T-helper 17 cell (primary cell): Measurements from ENCODE around the gene MROH2B. TPM values are rescaled to one million over a fixed set of nuclear protein-coding genes. Genes with fewer than 3 reads are reported as not detected.

Experiments
- ATAC-seq: fragments of 150-1000 bp; cut with Tn5 transposase; 2 replicates; pipeline ENCODE4 v1.10.0; 2021; ENCODE audit warnings: mild to moderate bottlenecking, moderate library complexity
- DNase-seq, 3 donors: peaks; one replicate each; pipeline versions ENCODE4 v3.0.0 to v3.0.0-alpha.2; 2020 to 2021
- H3K9me3 ChIP-seq: one replicate; pipeline ENCODE4 v1.7.0; 2013; ENCODE audit warnings: low read length, mild to moderate bottlenecking; ENCODE audit not compliant: control insufficient read depth, poor library complexity, severe bottlenecking
- H3K27ac Mint-ChIP-seq: one replicate; pipeline ENCODE4 v1.8.0; 2022; ENCODE audit warnings: mild to moderate bottlenecking, moderate library complexity, mixed read lengths
- H3K27me3 Mint-ChIP-seq: one replicate; pipeline ENCODE4 v1.8.0; 2022; ENCODE audit warnings: mixed read lengths
- H3K36me3 Mint-ChIP-seq: one replicate; pipeline ENCODE4 v1.8.0; 2022; ENCODE audit warnings: low read depth, mixed read lengths
- H3K4me1 Mint-ChIP-seq: one replicate; pipeline ENCODE4 v1.8.0; 2022; ENCODE audit warnings: mild to moderate bottlenecking, mixed read lengths
- H3K4me3 Mint-ChIP-seq: one replicate; pipeline ENCODE4 v1.8.0; 2022; ENCODE audit warnings: mild to moderate bottlenecking, moderate library complexity, mixed read lengths
- total RNA-seq, 4 donors: library from RNA in 2 of 4; stranded (reverse) in 2 of 4; gene quantifications; one replicate each; pipeline ENCODE4 v1.2.3 and lab custom pipeline; 2022 to 2026

The MROH2B gene
- total RNA-seq, 2 donors from 2014 or later, result not detected

DNA sequence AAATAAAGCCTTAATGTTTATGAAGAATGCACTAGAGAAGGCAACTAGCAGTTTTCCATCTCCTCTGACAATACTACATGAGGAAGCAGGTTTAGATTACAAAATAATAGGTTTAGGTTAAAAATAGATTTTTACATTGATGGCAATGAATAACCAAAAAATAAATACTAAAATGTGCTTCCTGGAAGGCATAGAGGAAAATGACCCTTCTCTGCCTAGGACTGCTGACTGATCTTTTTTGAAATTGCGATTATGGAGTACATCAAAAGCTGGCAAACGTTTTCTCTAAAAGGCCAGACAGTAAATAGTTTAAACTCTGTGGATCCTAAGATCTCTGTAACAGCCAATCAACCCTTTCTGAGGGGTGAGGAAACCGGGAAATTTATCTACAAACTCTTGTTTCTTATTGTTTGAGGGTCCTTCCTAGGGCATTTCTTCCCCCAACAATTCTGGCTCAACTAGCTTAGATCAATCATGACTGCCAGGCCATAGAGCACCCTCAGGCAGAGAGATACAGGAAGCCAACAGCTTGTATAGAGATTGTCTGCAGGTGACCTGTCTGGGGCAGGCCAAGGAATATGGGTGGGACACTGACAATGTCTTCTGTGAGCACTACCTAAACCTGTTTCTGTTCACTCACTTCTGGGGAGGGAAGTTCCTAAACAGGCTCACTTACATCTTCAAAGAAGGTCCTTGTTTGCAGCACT lies 67.3 kb downstream of the MROH2B start:
- Mint-ChIP-seq H3K4me1 (no peaks in the 10 kb centered on the region), H3K27me3 (peaks cover 13% of the 10 kb centered on the region), H3K36me3 (no peaks in the 10 kb centered on the region), H3K27ac (no peak overlapping the region), H3K4me3 (no peak overlapping the region)
- DNase-seq (no peak), ATAC-seq (no peak)
- no peaks in the 10 kb centered on the region for H3K9me3 ChIP-seq

DNA sequence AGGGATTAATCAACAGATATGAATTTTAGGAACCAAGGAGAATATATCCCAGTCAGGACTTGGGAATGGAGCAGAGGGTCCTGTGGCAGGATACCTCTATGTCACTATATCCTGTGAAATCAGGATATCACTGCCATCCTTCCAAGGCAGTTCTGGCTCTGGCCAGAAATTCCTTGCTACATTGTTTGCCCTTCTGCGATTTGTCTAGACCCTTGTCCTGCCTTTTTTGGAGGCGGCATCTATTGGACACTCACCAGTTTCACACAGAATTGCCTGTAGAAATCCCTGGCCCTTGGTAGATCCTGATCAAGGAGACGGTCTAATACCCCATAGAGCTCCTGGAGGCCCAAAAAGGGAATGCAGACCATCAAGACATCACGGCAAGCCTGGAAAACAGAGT lies 71.2 kb downstream of the MROH2B start:
- H3K27ac Mint-ChIP-seq, result no peak overlapping the region
- no peak overlapping the region for H3K4me3 Mint-ChIP-seq
- no peaks in the 10 kb centered on the region for H3K36me3 Mint-ChIP-seq
- peaks cover 13% of the 10 kb centered on the region for H3K27me3 Mint-ChIP-seq
- no peak for DNase-seq
- H3K4me1 Mint-ChIP-seq, result no peaks in the 10 kb centered on the region
- H3K9me3 ChIP-seq, result no peaks in the 10 kb centered on the region
- no peak for ATAC-seq

DNA sequence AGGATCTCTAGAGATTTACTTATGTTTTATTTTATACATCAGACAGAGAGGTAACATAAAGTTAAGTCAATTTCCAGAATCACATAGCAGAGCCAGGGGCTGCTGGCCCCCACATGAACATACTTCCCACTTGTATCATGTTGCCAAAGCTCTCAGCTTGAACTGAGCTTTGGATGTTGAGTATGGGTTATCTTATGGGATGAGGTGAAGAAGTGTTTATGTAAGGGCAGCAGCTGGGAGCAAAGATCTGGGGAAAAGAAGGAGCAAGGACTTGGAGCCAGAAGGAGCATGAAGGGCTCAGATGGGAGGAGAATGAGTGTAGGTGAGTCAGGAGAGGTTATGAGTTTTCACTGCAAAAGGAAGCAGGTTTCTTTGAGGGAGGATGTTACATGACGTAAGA lies 72.0 kb downstream of the MROH2B start:
- H3K27ac Mint-ChIP-seq, result no peak overlapping the region
- no peak overlapping the region for H3K4me3 Mint-ChIP-seq
- no peaks in the 10 kb centered on the region for H3K4me1 Mint-ChIP-seq
- no peak for DNase-seq
- H3K36me3 Mint-ChIP-seq, result no peaks in the 10 kb centered on the region
- H3K9me3 ChIP-seq, result no peaks in the 10 kb centered on the region
- H3K27me3 Mint-ChIP-seq, result peaks cover 13% of the 10 kb centered on the region
- no peak for ATAC-seq

DNA sequence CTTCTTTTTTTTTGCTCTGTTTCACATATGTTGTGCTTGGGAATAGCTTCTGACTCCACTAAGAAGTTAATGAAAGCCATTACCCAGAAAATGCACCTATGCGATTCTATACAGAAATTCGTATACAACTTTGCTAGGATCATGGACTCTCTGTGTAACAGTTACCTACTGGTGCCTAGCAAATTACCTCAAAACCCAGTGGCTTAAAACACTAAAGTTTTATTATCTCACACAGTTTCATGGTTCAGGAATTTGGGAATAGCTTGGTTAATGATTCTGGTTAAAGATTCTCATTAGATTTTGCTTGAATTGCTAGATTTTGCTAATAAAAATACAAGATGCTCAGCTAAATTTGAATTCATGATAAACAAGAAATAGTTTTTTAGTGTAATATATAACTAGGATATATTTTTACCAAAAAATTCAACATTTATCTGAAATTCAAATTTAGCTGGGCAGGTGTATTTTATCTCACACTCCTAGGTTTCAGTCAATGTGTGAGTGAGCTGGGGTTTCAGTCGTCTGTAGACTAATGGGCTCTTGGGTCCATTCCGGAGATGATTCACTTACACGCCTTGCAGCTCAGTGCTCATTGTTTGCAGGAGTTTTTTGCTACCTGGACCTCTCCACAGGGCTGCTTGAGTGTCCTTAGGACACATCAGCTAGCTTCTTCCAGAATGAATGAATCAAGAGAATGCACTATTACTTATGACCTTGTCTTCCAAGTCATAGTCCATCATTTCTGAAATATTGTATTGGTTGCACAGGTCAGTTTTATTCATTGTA lies 75.1 kb downstream of the MROH2B start:
- ATAC-seq (no peak), DNase-seq (no peak)
- H3K4me3 Mint-ChIP-seq, result no peak overlapping the region
- no peaks in the 10 kb centered on the region for H3K4me1 Mint-ChIP-seq
- H3K27ac Mint-ChIP-seq, result no peak overlapping the region
- peaks cover 14% of the 10 kb centered on the region for H3K27me3 Mint-ChIP-seq
- no peaks in the 10 kb centered on the region for H3K9me3 ChIP-seq
- H3K36me3 Mint-ChIP-seq, result no peaks in the 10 kb centered on the region

DNA sequence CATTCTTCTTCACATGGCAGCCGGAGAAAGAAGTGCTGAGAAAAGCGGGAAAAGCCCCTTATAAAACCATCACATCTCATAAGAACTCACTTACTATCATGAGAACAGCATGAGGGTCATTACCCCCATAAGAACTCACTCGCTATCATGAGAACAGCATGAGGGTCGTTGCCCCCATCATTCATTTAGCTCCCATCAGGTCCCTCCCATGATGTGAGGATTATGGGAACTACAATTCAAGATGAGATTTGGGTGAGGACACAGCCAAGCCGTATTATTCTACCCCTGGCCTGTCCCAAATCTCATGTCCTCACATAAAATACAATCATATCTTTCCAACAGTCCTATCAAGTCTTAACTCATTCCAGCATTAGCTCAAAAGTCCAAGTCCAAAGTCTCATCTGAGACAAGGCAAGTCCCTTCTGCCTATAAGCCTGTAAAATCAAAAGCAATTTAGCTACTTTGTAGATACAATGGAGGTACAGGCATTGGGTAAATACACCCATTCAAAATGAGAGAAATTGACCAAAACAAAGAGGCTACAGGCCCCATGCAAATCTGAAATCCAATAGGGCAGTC lies 79.1 kb downstream of the MROH2B start:
- peaks cover 18% of the 10 kb centered on the region for H3K27me3 Mint-ChIP-seq
- ATAC-seq (no peak), DNase-seq (no peak)
- no peak overlapping the region for H3K4me3 Mint-ChIP-seq
- no peaks in the 10 kb centered on the region for H3K4me1 Mint-ChIP-seq
- H3K27ac Mint-ChIP-seq, result no peak overlapping the region
- no peaks in the 10 kb centered on the region for H3K36me3 Mint-ChIP-seq
- H3K9me3 ChIP-seq, result no peaks in the 10 kb centered on the region

DNA sequence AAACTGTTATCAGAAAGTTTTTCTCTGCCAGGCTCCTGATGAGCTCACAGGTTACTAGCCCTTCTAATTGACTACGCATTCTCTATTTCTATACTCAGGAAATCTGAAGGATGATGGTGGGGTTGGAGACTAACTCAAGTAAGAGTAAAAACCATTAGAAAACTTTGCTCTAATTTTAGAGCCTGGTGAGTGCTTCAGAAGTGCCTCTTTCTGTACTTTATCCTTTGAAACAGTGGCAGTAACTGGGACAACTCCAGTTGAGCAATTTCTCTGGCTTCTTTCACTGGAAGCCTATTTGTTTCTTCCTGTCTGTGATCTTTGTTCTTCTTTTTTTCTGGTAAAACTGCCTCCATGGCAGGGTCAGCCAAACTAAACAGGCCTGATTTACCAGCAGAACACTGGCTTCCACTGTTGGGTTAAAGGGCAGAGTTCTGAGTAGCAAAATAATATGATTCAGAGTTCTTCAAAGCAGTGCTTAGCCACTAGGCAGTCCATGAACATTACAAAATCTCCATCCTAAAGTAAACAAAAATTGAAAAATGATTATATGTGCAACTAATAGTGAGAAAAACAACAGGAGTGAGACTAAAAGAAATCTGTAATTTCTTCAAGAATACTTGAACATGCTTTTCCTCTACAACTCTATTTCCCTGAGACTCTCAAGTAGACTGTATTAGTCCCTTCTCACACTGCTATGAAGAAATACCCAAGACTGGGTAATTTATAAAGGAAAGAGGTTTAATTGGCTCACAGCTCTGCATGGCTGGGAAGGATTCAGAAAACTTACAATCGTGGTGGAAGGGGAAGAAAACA lies 79.8 kb downstream of the MROH2B start:
- no peak for DNase-seq
- no peaks in the 10 kb centered on the region for H3K4me1 Mint-ChIP-seq
- H3K9me3 ChIP-seq, result no peaks in the 10 kb centered on the region
- H3K27ac Mint-ChIP-seq, result no peak overlapping the region
- no peaks in the 10 kb centered on the region for H3K36me3 Mint-ChIP-seq
- H3K27me3 Mint-ChIP-seq, result peaks cover 18% of the 10 kb centered on the region
- no peak for ATAC-seq
- no peak overlapping the region for H3K4me3 Mint-ChIP-seq

DNA sequence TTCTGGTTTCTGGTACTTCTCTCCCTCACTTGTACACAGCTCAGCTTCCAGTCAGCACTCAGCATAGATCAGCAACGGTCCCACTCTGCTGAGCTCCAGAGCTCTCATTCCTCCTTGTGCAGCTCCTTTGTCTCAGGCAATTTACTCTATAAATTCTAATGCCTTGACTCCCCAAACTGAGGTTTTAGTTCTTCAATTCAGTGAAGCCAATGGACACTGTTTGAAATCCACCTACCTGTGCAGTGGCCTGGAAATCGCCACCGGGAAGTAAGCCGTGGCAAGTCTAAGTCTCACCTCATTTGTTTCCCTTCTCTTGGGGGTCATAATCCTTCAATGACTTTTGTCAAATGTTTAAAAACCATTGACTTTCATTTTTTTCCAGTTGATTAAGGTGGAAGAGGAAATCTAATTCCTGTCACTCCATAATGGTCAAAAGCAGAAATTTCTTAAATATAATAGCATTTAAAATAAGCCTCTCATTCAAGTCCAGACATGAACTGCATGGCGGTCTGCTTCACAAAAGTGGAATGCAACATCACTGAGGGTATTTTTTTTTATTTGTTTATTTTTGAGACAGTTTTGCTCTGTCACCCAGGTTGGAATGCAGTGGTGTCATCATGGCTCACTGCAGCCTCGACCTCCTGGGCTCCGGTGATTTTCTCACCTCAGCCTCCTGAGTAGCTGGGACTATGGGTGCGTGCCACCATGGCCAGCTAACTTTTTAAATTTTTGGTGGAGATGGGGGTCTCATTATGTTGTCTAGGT lies 82.2 kb downstream of the MROH2B start:
- no peaks in the 10 kb centered on the region for H3K9me3 ChIP-seq
- Mint-ChIP-seq H3K4me3 (no peak overlapping the region), H3K4me1 (no peaks in the 10 kb centered on the region), H3K36me3 (no peaks in the 10 kb centered on the region), H3K27me3 (peaks cover 33% of the 10 kb centered on the region), H3K27ac (no peak overlapping the region)
- DNase-seq (no peak), ATAC-seq (no peak)

DNA sequence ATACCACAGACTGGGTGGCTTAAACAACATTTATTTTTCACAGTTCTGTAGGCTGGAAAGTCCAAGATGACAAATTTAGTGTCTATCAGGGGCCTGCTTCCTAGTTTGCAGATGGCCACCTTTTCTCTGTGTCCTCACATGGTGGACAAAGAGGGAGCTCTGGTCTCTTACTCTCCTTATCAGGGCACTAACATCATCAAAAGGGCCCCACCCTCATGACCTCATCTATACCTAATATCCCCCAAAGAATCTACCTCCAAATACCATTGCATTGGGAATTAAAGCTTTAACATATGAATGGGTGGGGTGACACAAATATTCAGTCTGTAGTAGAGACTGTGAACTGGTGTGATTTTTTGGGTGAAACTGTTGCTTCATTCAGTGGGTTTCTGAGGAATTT lies 83.8 kb downstream of the MROH2B start:
- Mint-ChIP-seq H3K36me3 (no peaks in the 10 kb centered on the region), H3K4me1 (no peaks in the 10 kb centered on the region), H3K27ac (no peak overlapping the region), H3K27me3 (peaks cover 33% of the 10 kb centered on the region), H3K4me3 (no peak overlapping the region)
- DNase-seq, result no peak
- no peak for ATAC-seq
- H3K9me3 ChIP-seq, result no peaks in the 10 kb centered on the region

DNA sequence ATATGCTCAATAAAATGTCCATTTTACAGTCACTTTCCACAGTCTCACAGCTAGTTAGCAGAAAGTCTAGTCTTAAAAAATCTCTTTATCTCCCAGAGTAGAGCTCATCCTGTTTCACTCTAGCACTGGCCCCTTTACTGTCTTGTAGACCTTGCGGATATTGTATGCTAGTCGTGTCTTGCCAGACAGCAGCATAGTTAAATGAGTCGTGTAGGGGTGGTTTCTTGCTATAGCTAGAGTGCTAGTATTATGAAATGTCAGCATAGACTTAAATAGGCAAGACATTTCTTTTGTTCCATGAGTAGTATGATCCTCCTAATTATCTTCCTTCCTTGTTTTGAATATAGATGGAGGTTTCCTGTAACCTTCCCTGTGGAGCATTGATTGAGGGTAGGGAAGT lies 84.5 kb downstream of the MROH2B start:
- H3K4me1 Mint-ChIP-seq, result no peaks in the 10 kb centered on the region
- DNase-seq, result no peak
- no peak for ATAC-seq
- H3K27ac Mint-ChIP-seq, result no peak overlapping the region
- no peak overlapping the region for H3K4me3 Mint-ChIP-seq
- H3K36me3 Mint-ChIP-seq, result no peaks in the 10 kb centered on the region
- no peaks in the 10 kb centered on the region for H3K9me3 ChIP-seq
- peaks cover 29% of the 10 kb centered on the region for H3K27me3 Mint-ChIP-seq

DNA sequence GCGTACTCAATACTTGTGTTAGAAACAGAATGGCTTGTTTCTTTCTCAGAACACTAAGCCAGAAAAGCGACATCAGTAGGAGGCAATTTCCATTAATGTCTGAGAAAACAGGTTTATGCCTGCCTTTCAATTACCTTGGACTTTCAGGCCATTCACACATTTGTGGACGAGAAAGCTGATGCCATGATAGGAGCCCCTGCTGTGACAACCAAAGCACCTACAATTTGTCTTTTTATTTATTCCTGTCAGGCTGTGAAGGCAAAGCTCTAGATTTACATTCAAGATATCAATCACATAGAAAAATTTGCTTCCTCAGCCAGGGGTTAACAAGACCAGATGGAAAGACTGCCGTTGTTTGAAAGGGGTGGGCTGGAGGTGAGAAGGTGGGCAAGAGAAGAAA lies 85.6 kb downstream of the MROH2B start:
- peaks cover 36% of the 10 kb centered on the region for H3K27me3 Mint-ChIP-seq
- no peaks in the 10 kb centered on the region for H3K4me1 Mint-ChIP-seq
- H3K36me3 Mint-ChIP-seq, result no peaks in the 10 kb centered on the region
- ATAC-seq, result no peak
- no peak for DNase-seq
- H3K9me3 ChIP-seq, result no peaks in the 10 kb centered on the region
- H3K27ac Mint-ChIP-seq, result no peak overlapping the region
- no peak overlapping the region for H3K4me3 Mint-ChIP-seq

DNA sequence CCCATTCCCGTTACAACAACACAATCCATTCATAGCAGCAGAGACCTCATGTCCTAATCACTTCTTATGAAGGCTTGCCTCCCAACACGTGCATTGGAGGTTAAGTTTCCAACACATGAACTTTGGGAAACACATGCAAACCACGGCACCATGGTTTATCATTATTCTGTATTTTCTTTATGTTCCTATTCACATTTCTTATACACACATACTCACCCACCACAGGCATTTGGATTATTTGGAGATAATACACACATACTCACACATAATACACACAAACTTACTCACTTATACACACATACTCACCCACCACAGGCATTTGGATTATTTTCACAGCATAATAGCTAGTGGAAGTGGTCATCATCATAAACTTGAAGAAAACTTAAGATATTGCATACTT lies 86.3 kb downstream of the MROH2B start:
- ATAC-seq (no peak), DNase-seq (no peak)
- H3K36me3 Mint-ChIP-seq, result no peaks in the 10 kb centered on the region
- no peak overlapping the region for H3K4me3 Mint-ChIP-seq
- H3K9me3 ChIP-seq, result no peaks in the 10 kb centered on the region
- peaks cover 32% of the 10 kb centered on the region for H3K27me3 Mint-ChIP-seq
- H3K4me1 Mint-ChIP-seq, result no peaks in the 10 kb centered on the region
- H3K27ac Mint-ChIP-seq, result no peak overlapping the region

DNA sequence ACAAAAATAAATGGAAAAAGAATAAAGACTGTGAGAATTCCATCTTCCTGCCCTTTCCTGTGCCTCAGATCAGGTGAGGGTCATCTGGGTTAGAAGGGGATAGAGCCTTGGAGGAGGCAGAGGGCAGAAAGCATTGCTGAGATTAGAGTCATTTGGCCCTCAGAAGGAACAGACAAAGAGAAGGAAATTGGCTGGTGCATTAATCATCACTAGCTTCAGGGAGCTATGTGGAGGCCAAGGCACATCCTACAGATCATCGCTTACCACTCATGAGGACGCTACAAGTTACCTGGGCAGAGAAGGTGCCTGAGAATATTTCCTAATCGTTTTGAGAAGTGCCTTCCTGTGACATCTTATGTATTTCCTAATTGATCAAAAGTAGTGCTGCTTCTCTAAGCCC lies 87.4 kb downstream of the MROH2B start:
- H3K36me3 Mint-ChIP-seq, result no peaks in the 10 kb centered on the region
- no peak overlapping the region for H3K4me3 Mint-ChIP-seq
- DNase-seq (no peak), ATAC-seq (no peak)
- peaks cover 37% of the 10 kb centered on the region for H3K27me3 Mint-ChIP-seq
- H3K9me3 ChIP-seq, result no peaks in the 10 kb centered on the region
- H3K4me1 Mint-ChIP-seq, result no peaks in the 10 kb centered on the region
- no peak overlapping the region for H3K27ac Mint-ChIP-seq
